Brain pericyte (primary cell): Measurements from ENCODE around the gene PPFIBP1.
A peak's percentile ranks its signal among the peaks of the same experiment; 100 is the strongest.
"Not testable (repeated sequence)": the region's sequence is repeated elsewhere in the genome, so short reads cannot be mapped to it uniquely, and the experiment has no call there.

Source experiments
- DNase-seq: peaks from one replicate; pipeline ENCODE4 v3.0.0-alpha.2; 2012; ENCODE audit warnings: low read depth, low spot score

Gene PPFIBP1

DNA sequence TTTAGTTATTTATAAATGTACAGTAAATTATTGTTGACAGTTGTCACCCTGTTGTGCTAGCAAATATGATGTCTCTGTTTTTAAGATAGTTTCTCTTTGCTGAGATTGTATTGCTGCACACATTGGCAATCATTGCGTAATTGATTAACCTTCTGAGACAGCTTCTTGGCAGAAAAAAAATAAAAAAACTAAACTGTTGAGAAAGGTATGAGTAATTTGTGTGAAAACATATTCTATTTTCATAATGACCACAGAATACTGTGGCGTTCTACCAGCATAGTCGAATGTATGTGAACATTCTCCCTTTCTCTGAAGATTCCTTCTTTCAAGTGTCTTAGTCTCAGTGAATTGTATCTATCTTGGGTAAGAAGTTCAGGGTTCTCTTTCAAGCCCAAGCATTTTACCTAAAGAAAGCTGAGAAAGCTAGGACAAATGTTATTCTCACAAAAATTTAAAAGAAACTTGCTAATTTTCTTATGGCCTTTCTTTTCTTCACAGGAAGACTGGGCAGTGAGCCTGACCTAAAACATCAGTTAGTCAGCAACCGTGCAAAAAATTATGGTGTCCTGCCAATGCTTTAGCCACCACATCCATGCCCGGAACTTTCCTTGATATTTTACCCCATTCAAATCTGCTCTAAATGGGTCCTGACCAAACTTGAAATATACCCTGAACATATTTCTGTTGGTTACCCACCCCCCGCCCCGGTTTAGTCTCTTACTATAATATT is 103.3 kb downstream of the PPFIBP1 start:
- no peak for DNase-seq

DNA sequence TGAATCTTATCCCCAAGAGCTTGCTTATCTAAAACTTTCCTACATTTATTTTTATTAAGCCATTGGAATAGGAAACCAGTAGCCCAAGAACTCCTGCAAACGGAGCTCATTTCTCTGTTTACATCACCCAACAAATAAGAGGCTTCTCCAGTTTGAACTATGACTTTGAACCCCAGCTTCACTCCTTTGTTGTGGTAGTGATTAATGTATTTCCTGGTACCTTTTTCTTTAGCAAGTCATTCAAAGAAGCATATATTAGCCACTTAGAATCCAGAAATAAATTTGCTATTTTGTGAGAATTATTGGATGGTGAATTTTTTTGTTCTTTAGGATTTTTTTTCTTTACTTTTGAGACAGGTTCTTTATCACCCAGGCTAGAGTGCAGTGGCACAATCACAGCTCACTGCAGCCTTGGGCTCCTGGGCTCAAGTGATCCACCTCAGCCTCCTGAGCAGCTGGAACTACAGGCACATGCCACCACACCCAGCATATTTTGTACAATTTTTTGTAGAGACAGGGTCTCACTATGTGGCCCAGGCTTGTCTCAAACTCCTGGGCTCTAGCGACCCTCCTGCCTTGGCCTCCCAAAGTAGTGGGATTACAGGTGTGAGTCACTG is 104.0 kb downstream of the PPFIBP1 start:
- not testable (repeated sequence) for DNase-seq

DNA sequence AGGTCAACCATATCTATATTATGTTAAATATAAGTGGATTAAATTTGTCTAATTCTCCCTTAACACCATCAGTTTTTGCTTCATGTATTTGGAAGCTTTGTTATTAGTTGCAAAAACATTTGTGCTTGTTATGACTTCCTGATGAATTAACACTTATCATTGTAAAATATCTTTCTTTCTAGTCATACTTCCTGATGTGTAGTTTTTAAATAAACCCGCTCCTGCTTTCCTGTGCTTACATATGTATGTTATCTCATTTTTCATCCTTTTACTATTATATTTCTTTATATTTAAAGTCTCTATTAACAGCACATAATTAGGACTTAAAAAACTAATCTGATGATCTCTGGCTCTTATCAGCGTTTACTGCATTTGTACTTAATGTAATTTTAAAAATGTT is 106.2 kb downstream of the PPFIBP1 start:
- not testable (repeated sequence) for DNase-seq

DNA sequence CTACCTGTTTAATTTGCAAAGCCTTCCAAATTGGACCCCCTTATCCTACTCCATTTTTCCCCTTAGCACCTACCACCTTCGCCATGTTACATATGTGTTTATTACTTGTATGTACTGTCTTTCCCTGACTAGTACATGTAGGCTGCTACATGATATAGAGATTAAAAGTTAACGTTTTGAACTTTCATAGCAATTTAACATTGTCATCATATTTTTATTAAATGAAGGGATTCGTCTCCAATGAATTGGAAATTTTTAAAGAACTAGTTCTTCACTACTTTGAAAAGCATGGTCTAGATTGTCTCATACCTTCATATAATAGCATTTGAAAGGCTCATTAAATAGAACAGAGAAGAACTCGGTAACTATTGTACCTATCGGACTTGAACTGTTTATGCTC is 107.4 kb downstream of the PPFIBP1 start:
- DNase-seq: no peak

DNA sequence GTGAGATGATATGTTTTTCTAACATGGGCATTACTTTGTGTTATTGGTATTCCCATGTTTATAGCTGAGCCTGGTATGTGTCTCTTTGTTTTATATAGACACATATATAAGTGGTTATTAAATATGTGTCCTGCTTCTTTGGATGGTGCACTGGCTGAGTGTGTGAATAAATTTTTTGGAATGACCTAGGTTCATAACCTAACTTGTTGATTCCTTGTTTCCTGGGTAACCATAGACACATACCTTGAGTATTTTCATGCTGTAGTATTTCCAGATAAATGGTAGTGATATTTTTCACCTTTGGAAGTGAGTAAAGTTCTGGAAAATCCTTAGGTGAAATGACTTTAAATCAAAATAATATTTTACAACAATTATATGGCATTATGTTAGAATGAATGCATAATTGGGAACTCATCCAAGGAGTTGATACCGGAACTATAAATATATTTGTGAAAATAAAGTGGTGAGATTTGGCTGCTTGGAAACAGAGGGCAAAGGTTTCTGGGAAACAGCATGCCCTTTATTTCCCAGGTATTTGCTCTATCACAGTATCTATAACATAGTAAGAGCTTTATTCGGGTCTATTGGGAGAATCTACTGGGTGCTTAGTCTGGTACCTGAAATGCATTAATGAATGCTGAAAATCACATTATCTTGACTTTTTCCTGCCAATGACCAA is 107.9 kb downstream of the PPFIBP1 start:
- no peak for DNase-seq

DNA sequence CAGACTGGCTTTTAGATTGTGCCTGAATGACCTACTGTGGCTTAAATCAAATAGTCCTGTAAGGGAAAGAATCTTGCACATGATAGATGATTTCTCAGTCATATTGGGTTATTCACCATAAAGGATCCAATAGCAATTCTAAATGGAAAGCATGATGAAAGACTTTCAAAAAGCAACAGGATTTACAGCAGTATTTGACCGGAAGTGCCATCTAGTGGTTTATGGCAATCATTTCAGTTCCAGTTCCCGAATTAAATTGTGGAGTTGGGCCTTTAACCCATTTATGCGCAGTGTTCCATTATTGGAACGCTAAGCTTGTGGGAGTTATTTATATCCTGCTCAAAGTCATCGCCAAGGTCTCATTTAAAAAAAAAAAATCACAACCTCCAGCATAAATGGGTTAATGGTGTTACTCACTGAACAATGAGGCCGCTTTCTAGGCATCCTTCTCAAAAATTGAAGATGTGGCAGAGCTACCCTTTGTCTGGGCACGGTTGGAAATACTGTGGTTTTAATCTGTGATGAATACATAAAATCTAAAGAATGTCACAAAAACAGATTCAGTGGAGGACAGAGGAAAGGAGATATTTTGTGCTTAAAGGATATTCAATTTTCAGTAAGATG is 111.5 kb downstream of the PPFIBP1 start:
- DNase-seq: no peak

DNA sequence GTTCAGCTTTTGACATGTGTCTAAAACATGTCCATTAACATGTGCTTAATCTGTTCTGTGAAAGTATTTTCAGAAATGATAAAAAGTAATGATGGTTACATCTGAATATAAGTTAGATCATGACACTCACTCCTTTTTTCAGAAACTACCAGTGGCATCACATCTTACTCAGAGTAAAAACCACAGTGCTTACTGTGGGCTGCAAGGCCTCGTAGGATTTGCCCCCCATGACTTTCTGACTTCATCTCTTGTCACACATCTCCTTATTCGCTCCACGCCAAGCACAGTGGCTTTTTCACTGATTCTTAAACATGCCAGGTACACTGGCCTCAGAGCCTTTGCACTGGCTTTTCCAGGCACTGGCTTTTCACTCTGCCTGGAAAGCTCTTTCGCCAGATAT is 112.6 kb downstream of the PPFIBP1 start:
- DNase-seq: not testable (repeated sequence)

DNA sequence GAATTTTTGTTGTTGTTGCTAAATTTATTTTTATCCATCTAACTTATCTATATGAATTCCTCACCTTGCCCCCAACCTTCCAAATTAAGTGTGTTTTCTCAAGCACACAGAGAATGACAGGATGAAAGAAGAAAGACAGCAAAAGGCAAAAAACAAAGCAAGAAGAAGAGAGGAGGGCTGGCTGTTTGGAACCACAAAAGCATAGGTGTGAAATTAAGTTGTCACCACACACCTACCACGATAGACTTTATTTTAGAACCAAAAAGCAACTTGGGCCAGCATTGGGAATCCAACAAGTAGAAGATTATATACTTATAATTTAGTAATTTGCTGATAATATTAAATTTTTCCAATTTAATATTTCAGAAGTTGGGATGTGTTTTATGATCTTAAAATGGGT is 113.5 kb downstream of the PPFIBP1 start:
- no peak for DNase-seq

DNA sequence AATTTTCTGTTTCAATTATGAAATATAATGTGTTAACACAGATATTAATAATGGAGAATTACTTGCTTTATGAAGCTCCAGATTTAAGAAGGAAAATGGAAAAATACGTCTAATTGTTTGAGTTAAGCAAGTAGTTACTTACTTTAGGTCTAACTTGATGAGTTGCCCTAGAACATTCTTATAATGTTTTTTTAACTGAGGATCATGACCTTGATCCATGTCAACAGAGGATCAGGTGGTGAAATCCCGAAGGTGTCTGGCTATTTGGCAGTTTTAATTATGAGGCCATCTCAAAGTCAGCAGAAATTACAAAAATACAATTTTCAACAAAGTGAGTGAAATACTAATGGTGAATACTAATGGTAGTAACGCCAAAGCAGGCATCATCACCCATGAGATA is 115.3 kb downstream of the PPFIBP1 start:
- DNase-seq: no peak

DNA sequence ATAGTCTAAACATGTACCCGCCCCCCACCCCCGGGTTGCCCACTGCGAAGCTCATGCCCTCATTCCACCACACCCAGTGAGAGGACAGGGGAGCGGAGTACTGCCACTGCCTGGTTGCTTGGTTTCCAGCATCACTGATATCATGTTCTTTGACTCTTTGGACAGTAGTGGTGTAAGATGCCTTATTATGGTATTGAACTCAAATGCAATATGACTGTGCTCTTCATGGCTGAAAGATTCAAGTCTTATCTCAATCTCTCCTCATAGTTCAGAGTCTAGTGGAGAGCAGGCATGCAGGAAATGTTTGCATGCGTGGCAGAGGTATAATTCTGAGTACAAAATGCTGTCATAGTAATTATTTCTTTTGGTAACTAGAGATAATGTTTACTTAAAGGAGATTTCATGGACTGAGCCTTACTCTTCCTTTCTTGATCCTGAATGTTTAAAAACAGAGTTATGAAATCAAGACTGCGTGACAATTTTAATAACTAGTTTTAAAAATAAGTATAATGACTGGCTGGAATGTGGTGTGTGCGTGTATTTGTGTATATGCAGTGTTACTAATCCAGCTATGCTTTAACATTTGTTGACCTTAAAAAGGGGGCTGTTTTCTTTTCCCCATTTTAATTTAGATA is 116.7 kb downstream of the PPFIBP1 start:
- not testable (repeated sequence) for DNase-seq

DNA sequence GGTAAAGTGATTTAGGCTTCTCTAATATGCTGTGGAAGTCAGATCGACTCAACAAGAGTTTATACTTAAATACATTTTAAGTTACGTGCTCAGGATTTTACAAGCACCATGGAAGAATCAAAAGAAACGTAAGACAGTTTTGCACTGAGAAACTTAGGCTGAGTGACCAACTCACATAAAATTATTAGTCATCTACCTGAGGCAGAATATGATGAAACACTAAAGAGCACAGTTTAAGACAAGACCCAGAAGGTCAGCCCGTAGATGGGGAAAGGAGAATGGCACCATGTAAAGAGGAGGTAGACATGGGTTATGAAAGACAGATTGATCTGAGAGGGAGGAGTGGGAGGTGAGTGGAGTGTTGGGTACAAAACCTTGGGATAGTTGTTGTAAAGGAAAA is 118.4 kb downstream of the PPFIBP1 start:
- not testable (repeated sequence) for DNase-seq

DNA sequence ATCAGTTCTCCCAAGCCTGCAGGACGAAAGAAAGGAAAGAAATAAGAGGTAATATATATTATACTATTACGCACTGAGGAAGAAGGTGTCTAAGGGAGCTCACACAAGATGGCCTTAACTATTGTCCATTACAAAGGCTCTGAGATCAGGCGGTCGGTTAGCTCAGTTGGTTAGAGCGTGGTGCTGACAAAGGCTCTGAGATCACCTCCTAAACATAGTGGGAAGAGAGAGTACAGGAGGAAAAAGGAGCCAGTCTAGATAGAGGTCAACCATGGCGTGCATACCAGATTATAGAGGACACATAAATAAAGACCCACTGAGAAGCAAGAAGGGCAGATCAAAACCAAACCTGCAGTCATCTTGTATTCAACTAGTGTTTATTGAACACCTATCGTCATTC is 118.9 kb downstream of the PPFIBP1 start:
- not testable (repeated sequence) for DNase-seq

DNA sequence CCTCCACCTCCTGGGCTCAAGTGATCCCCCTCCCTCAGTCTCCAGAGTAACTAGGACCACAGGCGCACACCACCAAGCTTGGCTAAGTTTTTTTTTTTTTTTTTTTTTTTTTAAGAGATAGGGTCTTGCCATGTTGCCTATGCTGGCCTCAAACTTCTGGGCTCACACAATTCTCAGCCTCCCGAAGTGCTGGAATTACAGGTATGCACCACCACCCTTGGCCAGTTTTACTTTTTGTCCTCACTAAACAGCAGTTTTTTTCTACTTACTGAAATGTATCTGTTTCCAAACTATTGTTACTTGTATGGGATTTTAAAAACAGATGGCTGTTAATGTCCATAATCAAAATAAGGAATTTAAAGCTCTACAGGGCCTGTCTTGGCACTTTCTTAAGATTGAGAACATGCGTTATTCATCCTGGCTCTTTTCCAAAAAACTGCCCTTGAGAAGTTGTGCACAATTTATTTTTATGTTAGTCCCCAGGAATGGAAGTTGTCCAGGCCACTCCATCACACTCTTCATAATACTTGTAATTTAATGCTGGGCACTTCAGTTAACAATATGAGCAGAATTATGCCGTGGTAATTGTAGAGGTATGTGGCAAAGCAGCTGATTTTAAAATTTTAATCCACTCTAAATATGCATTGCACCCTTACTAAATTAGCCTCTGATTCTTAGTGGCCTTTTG is 120.3 kb downstream of the PPFIBP1 start:
- DNase-seq: no peak

DNA sequence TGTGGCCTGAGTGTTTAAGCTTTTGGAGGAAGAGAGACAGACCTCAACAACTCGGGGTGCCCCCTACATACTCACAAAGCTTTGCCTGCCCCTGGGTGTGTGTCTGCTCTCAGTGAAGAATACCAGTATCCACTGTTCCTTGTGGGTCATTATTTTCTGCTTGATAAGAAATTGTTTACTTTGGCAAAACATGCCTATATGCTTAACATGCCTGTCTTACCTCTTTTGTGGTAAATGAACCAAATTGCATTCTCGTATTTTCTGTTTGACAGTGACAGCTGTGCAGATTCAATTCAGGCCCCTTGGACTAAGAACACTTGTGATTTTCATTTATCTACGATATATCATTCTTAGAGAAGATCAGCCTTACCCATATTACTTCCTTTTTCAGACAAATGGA is 121.7 kb downstream of the PPFIBP1 start:
- DNase-seq: no peak

DNA sequence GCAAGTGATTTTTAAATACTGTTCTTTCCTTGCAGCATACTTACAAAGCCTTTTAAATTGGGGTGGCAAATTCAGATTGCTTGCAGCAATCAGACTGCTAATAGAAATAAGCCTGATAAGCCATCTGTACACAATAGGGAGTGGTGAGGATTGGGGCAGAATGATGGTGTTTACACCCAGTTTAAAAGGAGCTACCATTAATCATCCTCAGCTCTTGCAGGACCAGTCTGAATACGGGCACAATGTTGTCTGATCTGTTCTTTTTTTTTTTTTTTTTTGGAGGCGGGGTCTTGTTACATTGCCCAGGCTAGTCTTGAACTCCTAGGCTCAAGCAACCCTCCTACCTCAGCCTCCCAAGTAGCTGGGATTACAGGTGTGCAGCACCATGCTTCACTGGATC is 122.1 kb downstream of the PPFIBP1 start:
- DNase-seq: no peak

DNA sequence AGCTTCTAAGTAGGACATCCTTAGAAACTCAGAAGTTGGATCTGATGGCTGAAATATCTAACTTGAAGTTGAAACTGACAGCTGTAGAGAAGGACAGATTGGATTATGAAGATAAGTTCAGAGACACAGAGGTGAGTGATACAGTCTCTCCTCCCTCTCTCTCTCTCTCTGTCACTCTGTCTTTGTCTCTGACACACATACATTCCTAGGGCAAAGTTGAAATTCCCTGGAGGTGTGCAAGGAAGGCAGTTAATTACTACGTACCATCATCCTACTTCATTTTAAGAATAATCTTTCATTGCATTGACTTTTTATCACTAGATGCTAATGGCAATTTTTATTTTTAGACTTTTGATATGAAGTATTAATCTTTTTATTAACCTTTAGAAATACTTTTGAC is 126.0 kb downstream of the PPFIBP1 start:
- DNase-seq: no peak

DNA sequence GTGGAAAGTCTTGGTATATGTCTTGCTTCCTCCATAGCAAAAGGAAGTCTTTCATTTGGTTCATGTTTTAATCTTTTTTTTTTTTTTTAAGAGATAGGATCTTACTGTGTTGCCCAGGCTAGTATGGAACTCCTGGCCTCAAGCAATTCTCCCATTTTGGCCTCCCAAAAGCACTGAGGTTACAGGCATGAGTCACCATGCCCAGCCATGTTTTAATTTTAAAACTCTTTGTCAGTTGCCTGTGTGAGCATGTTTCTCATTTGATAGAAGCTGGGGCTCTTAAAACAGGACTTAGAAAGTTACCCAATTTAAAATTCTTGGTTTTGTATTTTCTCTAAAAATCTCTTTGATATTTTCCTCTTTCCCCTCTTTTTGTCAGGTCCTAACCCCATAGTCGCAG is 127.2 kb downstream of the PPFIBP1 start:
- no peak for DNase-seq

DNA sequence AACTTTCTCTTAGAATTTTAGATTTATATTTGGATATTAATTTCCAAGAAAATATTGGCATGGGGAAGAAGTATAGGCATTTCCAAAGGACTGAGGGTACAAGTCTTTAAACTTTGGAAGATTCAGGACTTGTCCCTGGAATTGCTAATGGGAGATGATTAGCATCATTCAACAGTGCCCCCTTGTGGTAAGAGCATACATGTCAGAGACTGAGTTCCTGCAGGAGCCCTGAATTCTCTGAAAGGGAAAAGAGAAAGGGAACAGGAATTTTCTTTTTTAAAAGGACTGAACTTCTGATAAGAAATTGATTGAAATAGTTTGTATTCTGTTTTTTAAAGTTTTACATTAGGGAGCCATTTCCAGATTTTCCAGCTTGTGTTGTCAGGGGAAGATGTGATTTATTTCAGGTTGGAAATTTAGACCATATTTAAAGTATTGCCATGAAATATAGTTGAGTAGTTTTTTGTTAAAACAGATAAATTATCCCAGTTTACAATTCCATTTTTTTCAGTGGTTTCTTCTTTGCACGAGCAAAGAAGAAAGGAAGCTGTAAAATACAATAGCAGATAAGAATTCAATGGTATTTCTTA is 128.3 kb downstream of the PPFIBP1 start:
- peak; percentile 61 for DNase-seq

DNA sequence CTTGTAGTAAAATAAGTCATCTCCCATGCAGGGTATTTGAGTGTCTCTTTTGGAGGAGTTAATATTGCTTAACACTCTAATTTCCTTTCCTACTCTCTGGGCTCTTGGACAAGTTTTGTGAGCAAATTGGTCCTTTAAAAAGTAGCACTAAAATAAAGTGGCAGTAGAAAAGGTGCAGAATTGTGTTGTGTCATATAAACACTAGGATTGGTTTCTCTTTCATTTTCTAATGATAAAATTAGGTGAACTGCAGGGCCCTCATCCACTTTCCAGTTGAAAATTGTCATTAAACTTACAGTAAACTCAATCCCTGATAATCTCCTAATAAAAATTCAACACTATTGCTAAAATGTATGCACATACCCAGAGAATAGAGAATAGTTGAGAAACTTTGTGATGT is 129.7 kb downstream of the PPFIBP1 start:
- no peak for DNase-seq

DNA sequence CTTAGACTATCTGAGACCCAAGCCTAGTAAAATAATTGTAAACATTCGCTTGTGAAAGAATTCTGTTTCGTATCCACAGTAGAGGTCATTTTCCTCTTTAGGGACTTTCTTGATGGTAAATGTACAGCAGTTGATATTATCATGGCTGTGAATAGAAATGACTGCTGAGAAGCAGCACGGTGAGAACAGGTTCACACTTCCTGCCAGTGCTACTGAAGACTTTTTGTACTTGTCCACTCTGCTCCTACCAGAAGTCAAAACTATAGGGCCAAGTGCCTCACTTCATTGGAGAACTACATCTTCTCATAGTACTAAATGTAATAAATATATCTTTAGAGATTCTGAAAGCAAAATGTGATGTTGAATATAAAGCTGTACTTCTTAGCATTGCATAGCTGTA is 131.5 kb downstream of the PPFIBP1 start:
- DNase-seq: not testable (repeated sequence)

DNA sequence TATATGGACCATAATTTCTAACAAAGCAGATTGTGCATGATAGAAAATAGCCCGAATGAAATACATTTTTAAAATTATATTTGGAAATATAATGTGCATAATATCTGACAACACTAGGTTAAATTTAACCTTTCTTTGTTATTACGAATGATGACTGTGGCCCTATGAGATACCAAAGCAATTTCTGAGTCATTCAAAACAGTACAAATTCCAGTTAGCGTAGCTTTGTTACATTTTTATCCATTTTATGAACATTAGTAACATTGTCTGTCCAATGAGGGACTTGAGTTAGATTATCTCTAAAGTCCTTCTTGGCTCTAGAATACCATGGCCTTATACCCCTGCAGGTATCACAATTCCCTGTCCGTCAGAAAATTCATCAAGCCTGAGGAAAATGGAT is 133.3 kb downstream of the PPFIBP1 start:
- DNase-seq: no peak
